ENCODE data around the gene CCDC27.

The CCDC27 gene

DNA sequence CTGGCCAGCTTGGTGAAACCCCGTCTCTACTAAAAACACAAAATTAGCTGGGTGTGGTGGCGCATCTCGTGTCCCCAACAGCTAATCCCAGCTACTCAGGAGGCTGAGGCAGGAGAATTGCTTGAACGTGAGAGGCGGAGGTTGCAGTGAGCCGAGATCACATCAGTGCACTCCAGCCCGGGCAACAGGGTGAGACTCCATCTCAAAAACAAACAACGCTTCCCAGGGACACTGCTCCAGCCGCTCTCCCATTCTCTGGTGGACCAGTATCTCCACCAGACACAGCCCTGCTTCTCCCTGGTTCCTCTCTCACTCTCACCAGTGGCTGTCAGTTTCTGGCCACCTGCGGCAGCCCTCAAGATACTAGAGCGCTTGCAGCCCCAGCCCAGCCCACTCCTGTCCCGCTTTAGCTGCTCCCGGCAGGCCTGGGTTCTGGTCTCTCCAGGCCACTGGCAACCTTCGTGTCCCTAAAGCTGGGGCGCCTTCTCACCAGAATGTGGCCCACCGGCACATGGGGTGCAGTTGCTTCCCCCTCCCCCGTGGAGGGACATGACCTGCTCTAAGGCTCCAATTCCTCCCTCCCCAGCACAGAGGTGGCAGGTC lies 65.0 kb downstream of the CCDC27 start:
- no peak for DNase-seq
- TF ChIP-seq, protein P1, sequence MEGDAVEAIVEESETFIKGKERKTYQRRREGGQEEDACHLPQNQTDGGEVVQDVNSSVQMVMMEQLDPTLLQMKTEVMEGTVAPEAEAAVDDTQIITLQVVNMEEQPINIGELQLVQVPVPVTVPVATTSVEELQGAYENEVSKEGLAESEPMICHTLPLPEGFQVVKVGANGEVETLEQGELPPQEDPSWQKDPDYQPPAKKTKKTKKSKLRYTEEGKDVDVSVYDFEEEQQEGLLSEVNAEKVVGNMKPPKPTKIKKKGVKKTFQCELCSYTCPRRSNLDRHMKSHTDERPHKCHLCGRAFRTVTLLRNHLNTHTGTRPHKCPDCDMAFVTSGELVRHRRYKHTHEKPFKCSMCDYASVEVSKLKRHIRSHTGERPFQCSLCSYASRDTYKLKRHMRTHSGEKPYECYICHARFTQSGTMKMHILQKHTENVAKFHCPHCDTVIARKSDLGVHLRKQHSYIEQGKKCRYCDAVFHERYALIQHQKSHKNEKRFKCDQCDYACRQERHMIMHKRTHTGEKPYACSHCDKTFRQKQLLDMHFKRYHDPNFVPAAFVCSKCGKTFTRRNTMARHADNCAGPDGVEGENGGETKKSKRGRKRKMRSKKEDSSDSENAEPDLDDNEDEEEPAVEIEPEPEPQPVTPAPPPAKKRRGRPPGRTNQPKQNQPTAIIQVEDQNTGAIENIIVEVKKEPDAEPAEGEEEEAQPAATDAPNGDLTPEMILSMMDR (IDR thresholded peaks at IDR 0.05; ENCODE audit: low read depth, low read length), result no peak
- Histone ChIP-seq H3K27me3 (ENCODE audit: insufficient read depth, low read depth, severe bottlenecking) (no peaks in the 10 kb centered on the region), H3K9me3 (ENCODE audit: severe bottlenecking) (no peaks in the 10 kb centered on the region), H3K4me3 (ENCODE audit: low read depth, low read length) (no peak overlapping the region), H3K27ac (peak overlapping the region; percentile 90), H3K36me3 (peaks cover 32% of the 10 kb centered on the region)

DNA sequence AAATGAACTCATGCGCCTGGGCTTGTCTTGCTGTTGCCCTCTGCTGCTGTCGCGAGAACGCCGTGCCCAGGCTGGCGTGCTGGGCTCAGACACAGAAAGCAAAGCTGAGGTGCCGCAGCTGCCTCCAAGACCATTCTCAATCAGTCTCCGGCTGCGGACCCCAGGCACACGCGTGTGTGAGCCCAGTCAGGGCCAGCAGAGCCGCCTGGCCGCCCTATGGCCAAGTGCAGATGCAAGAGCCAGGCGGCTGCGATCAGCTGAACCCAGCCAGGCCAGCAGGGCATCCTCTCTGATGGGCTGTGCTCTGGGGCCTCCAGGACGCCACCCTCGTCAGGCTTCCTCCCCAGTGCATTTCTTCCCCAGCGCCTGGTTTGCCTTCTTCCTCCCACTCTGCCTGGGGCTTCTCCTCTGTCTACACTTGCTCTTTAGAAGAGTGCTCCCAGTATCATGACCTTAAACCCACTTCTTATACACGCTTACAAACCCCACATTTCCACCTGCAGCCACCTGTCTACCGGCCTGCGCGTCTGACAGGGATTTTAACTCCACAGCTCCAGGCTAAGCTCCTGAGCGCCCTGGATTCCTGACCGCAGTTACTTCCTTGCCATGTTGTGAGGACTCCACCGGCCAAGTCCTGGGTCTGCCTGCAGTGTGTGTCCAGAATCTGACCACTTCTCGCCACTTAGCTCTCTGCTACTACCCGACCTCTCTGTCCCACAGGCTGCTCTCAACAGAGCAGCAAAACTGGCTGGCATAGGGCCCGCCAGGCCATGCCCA lies 65.8 kb downstream of the CCDC27 start:
- Histone ChIP-seq H3K36me3 (peaks cover 39% of the 10 kb centered on the region), H3K9me3 (ENCODE audit: severe bottlenecking) (no peaks in the 10 kb centered on the region), H3K27me3 (ENCODE audit: insufficient read depth, low read depth, severe bottlenecking) (no peaks in the 10 kb centered on the region), H3K4me3 (ENCODE audit: low read depth, low read length) (no peak overlapping the region), H3K27ac (peak overlapping the region; percentile 90)
- DNase-seq, result peak; percentile 77
- TF ChIP-seq, protein P1 (IDR thresholded peaks at IDR 0.05; ENCODE audit: low read depth, low read length), result no peak

GRCh38 chr1:3819771-3820200 lies 67.5 kb downstream of the CCDC27 start:
- H3K27me3 ChIP-seq (ENCODE audit: insufficient read depth, low read depth, severe bottlenecking), result no peaks in the 10 kb centered on the region
- H3K27ac ChIP-seq, result peak overlapping the region; percentile 90
- peaks cover 44% of the 10 kb centered on the region for H3K36me3 ChIP-seq
- H3K4me3 ChIP-seq (ENCODE audit: low read depth, low read length), result no peak overlapping the region
- TF ChIP-seq, protein P1 (IDR thresholded peaks at IDR 0.05; ENCODE audit: low read depth, low read length), result no peak
- DNase-seq, result no peak
- H3K9me3 ChIP-seq (ENCODE audit: severe bottlenecking), result no peaks in the 10 kb centered on the region

GRCh38 chr1:3820316-3820715 lies 68.1 kb downstream of the CCDC27 start:
- no peak overlapping the region for H3K4me3 ChIP-seq (ENCODE audit: low read depth, low read length)
- no peaks in the 10 kb centered on the region for H3K27me3 ChIP-seq (ENCODE audit: insufficient read depth, low read depth, severe bottlenecking)
- no peak for DNase-seq
- TF ChIP-seq, protein P1 (IDR thresholded peaks at IDR 0.05; ENCODE audit: low read depth, low read length), result no peak
- peaks cover 42% of the 10 kb centered on the region for H3K36me3 ChIP-seq
- no peaks in the 10 kb centered on the region for H3K9me3 ChIP-seq (ENCODE audit: severe bottlenecking)
- peak overlapping the region; percentile 90 for H3K27ac ChIP-seq

- DNase-seq, result peak; percentile 84
- H3K27me3 ChIP-seq (ENCODE audit: insufficient read depth, low read depth, severe bottlenecking), result no peaks in the 10 kb centered on the region
- TF ChIP-seq, protein P1 (IDR thresholded peaks at IDR 0.05; ENCODE audit: low read depth, low read length), result no peak
- no peaks in the 10 kb centered on the region for H3K9me3 ChIP-seq (ENCODE audit: severe bottlenecking)
- H3K4me3 ChIP-seq (ENCODE audit: low read depth, low read length), result peak overlapping the region; percentile 18; the same call in 1 of the 2 replicates
- H3K27ac ChIP-seq, result peak overlapping the region; percentile 90
- peaks cover 49% of the 10 kb centered on the region for H3K36me3 ChIP-seq
These were observed 68.8 kb downstream of the CCDC27 start for GRCh38 chr1:3821004-3821403.
